Fibroblast of lung (primary cell): ENCODE measurements around the gene POU2F1.
A peak's percentile ranks its signal among the peaks of the same experiment; 100 is the strongest.

ENCODE experiments used
- CTCF ChIP-seq, 2 donors: IDR thresholded peaks in 1 of 2; conservative IDR thresholded peaks in 1 of 2; 1 replicate in 1 of 2; 2 replicates in 1 of 2; pipeline ENCODE4 v1.5.1; 2011 to 2012; ENCODE audit warnings: low read length in 2 of 2, control low read depth in 1 of 2, inconsistent platforms in 1 of 2, low read depth in 1 of 2, mild to moderate bottlenecking in 1 of 2
- EZH2 ChIP-seq: IDR thresholded peaks from 2 replicates; pipeline ENCODE4 v1.5.1; 2012; ENCODE audit warnings: low read length, control low read depth, mild to moderate bottlenecking; ENCODE audit errors: missing control alignments

GRCh38 chr1:167401260-167401873, 180.7 kb downstream of the POU2F1 start:
- TF ChIP-seq CTCF (conservative IDR thresholded peaks at IDR 0.05 in 1 of 2, IDR thresholded peaks at IDR 0.05 in 1 of 2; ENCODE audit: low read depth in 1 of 2, low read length in 2 of 2): peak; percentile 44 to 70
- no peak for TF ChIP-seq EZH2
